Sigmoid colon (tissue), 7 donors: ENCODE measurements around the gene SND1. TPM values are rescaled to one million over a fixed set of nuclear protein-coding genes. Genes with fewer than 3 reads are reported as not detected.
"Not testable (repeated sequence)": the region's sequence is repeated elsewhere in the genome, so short reads cannot be mapped to it uniquely, and the experiment has no call there.

Experiments used
- DNase-seq: peaks from one replicate; pipeline ENCODE4 v3.0.0-alpha.2; 2019
- H3K27ac ChIP-seq, 4 donors: fragments of 200-600 bp; sonication (generic); one replicate each; pipeline ENCODE4 v1.5.1; 2016 to 2019; ENCODE audit warnings: mild to moderate bottlenecking in 1 of 4
- H3K27me3 ChIP-seq, 3 donors: fragments of 200-600 bp; sonication (generic); one replicate each; pipeline ENCODE4 v1.5.1; 2019; ENCODE audit warnings: mild to moderate bottlenecking in 1 of 3
- H3K36me3 ChIP-seq, 4 donors: fragments of 200-600 bp; sonication (generic); one replicate each; pipeline ENCODE4 v1.5.1; 2016 to 2019
- H3K4me1 ChIP-seq, 4 donors: fragments of 200-600 bp; sonication (generic); one replicate each; pipeline ENCODE4 v1.5.1; 2017 to 2019
- H3K4me3 ChIP-seq, 4 donors: fragments of 200-600 bp; sonication (generic); one replicate each; pipeline ENCODE4 v1.5.1; 2017 to 2019; ENCODE audit warnings: mild to moderate bottlenecking in 2 of 4, moderate library complexity in 1 of 4
- H3K9me3 ChIP-seq, 4 donors: fragments of 200-600 bp in 3 of 4; sonication (generic) in 3 of 4; one replicate each; pipeline versions ENCODE4 v1.5.1 to v1.6.1; 2013 to 2019
- CTCF ChIP-seq, 4 experiments: fragments of 450-650 bp in 3 of 4; fragments of 200-600 bp in 1 of 4; IDR thresholded peaks; one replicate each; pipeline ENCODE4 v1.5.1; 2016 to 2019; ENCODE audit warnings: antibody characterized with exemption in 4 of 4, mild to moderate bottlenecking in 3 of 4, moderate library complexity in 2 of 4
- EP300 ChIP-seq, 4 donors: sonication (generic); formaldehyde crosslinking; IDR thresholded peaks; one replicate each; pipeline ENCODE4 v1.6.1; 2017; ENCODE audit warnings: antibody characterized with exemption in 4 of 4
- POLR2A ChIP-seq, 2 donors: fragments of 450-650 bp; IDR thresholded peaks; one replicate each; pipeline ENCODE4 v1.6.1; 2016; ENCODE audit warnings: antibody characterized with exemption in 2 of 2, mild to moderate bottlenecking in 2 of 2, moderate library complexity in 2 of 2
- POLR2AphosphoS5 ChIP-seq, 4 donors: sonication (generic); formaldehyde crosslinking; IDR thresholded peaks; one replicate each; pipeline ENCODE4 v1.6.1; 2017; ENCODE audit warnings: antibody characterized with exemption in 4 of 4
- WGBS, 2 donors: extraction: QIAGEN DNeasy Blood & Tissue Kit; methylation state at CpG; one replicate each; pipeline ENCODE4 v1.1.7; 2013; 5-methylcytosine and 5-hydroxymethylcytosine counted together
- intact Hi-C: fragments of 100-400 bp; cut with DNase I; formaldehyde crosslinking; loops from one replicate; pipeline ENCODE4 v1.15.1; 2023
- polyA plus RNA-seq, 3 donors: library from polyadenylated mRNA; stranded (reverse); fragments of 200-250 nt; gene quantifications; one replicate each; pipeline ENCODE4 v1.2.3, GENCODE V29; 2013
- total RNA-seq, 4 donors: library from RNA; depleted of rRNA; stranded (reverse); fragments of >200 nt; gene quantifications; one replicate each; pipeline ENCODE4 v1.1.0, GENCODE V29; 2016
- donor health status: healthy with polysubstance abuse.
- donor health status: Bipolar disorder and iron deficiency.
- donor health status: healthy.

Gene SND1
- total and polyA plus RNA-seq, 7 donors: 30.6 to 93.4 (median 71.3) TPM

DNA sequence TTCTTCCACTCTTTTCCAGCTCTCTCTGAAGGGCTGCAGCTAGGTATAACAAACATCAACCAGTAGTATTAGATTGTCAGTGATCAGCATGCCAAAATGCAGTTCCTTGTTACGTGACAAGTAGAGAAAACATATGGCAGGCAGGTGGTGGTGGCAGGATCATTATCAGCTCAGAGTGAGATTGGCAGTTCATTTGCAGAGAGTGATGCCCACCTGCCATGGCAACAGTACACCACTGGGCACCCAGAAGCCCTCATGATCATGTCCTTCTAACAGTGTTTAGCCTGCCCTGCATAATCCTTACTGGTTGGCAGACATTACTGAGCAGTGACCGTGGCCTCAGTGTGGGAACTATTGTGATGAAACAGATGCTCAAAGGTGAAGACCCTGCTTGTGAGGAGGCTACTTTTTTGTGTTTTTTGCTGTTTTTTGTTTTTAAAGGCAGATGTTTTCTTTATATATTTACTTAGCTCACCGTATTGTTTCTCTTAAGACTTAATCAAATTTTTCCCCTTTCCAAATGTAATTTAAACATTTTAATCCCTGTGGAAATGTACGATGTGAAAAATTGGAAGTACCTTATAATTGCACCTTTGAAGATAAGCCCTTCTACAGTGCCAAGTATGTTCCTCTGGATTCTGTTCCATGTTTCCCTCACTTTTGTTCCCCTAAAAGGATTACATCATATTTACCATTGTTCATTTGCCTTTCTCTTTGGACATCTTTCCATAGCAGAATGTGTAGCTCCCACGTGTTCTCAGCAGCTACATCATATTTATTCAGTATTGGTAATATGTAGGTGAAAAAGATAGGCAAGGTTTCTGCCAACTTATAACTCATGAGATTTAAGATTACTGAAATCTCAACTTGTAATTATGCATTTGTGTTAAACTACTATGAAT, 179.6 kb downstream of the SND1 start:
- H3K27ac ChIP-seq: no peak overlapping the region
- no peaks in the 10 kb centered on the region for H3K36me3 ChIP-seq
- no peak overlapping the region for H3K4me3 ChIP-seq
- no peak for TF ChIP-seq POLR2AphosphoS5 (IDR thresholded peaks at IDR 0.05)
- no peak for DNase-seq
- WGBS, 2 donors: 87 to 88% methylated on average over 5 of the region's 5 CpGs
- H3K27me3 ChIP-seq: no peaks in the 10 kb centered on the region
- no peaks in the 10 kb centered on the region for H3K9me3 ChIP-seq
- intact Hi-C loops: no loop called here
- no peaks in the 10 kb centered on the region for H3K4me1 ChIP-seq

DNA sequence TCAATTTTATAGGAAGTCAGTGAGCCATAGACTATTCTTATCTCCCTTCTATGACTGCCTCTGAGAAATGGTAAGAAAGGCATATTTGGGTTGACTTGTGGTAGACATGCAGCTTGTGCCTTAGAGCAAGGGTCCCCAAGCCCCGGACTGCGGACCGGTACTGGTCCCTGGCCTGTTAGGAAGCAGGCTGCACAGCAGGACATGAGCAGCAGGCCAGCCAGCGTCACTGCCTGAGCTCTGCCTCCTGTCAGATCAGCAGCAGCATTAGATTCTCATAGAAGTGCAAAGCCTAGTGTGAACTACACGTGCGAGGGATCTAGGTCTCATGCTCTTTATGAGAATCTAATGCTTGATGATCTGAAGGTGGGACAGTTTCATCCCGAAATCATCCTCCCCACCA, 180.6 kb downstream of the SND1 start:
- Histone ChIP-seq H3K36me3 (no peaks in the 10 kb centered on the region), H3K9me3 (no peaks in the 10 kb centered on the region), H3K4me3 (no peak overlapping the region), H3K4me1 (no peaks in the 10 kb centered on the region), H3K27me3 (no peaks in the 10 kb centered on the region), H3K27ac (no peak overlapping the region)
- no peak for TF ChIP-seq CTCF (IDR thresholded peaks at IDR 0.05)
- no peak for TF ChIP-seq POLR2A (IDR thresholded peaks at IDR 0.05)
- no peak for TF ChIP-seq POLR2AphosphoS5 (IDR thresholded peaks at IDR 0.05)
- no peak for TF ChIP-seq EP300 (IDR thresholded peaks at IDR 0.05)
- no peak for DNase-seq
- WGBS, 2 donors: 97 to 99% methylated on average over 7 of the region's 7 CpGs
- intact Hi-C loops: no loop called here

DNA sequence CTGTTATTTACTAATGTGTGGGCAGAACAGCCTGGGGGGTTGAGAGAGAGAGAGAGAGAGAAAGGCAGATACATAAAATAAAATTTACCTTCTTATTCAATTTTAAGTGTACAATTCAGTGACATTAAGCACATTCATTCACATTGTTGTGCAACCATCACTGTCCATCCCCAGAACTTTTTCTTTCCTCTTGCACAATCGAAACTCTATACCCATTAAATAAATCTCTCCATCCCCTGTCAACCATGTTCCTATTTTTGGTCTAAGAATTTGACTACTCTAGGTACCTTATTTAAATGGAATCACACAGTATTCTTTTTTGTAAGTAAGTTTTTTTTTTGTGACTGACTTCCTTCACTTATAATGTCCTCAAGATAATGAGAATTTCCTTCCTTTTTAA, 181.6 kb downstream of the SND1 start:
- Histone ChIP-seq H3K9me3 (no peaks in the 10 kb centered on the region), H3K4me1 (peaks cover 0 to 6% (median 0%) of the 10 kb centered on the region in 4 donors), H3K36me3 (no peaks in the 10 kb centered on the region), H3K27ac (no peak overlapping the region), H3K4me3 (no peak overlapping the region), H3K27me3 (no peaks in the 10 kb centered on the region)
- no peak for DNase-seq
- TF ChIP-seq POLR2A (IDR thresholded peaks at IDR 0.05): no peak
- TF ChIP-seq POLR2AphosphoS5 (IDR thresholded peaks at IDR 0.05): no peak
- no peak for TF ChIP-seq CTCF (IDR thresholded peaks at IDR 0.05)
- TF ChIP-seq EP300 (IDR thresholded peaks at IDR 0.05): no peak
- intact Hi-C loops: no loop called here
- WGBS, 2 donors: 85 to 90% methylated on average over 1 of the region's 1 CpG

DNA sequence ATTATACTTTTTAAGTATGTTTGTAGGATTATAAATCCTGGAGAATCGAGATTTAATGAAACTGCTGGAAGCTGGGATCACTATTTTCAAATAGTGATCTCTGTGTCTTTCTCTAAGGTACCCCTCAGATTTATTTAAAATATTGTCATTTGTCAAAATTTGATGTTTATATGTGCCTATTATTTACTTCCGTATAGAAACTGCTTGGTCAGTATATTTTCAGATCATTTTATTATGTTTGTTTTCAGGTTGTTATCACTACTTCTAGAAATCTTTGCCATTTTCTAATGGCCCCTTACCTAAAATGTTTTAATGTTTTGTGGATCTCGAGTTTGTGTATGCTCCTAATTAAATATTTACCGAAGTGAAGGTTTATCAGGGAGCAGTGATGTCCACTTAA, 183.7 kb downstream of the SND1 start:
- WGBS, 2 donors: 87 to 90% methylated on average over 4 of the region's 4 CpGs
- intact Hi-C loops: no loop called here
- H3K36me3 ChIP-seq: no peaks in the 10 kb centered on the region

GRCh38 chr7:127837816-127838410, 185.9 kb downstream of the SND1 start:
- H3K36me3 ChIP-seq, intact Hi-C loops, DNase-seq, H3K9me3 ChIP-seq, H3K27ac ChIP-seq, H3K27me3 ChIP-seq, H3K4me3 ChIP-seq: not testable (repeated sequence)
- peaks cover 0 to 13% (median 0%) of the 10 kb centered on the region in 4 donors for H3K4me1 ChIP-seq
- WGBS, 2 donors: 85 to 89% methylated on average over 7 of the region's 7 CpGs

More for the DNA sequence above, 183.7 kb downstream of the SND1 start:
- no peak for DNase-seq
- H3K4me3 ChIP-seq: no peak overlapping the region
- TF ChIP-seq CTCF (IDR thresholded peaks at IDR 0.05): no peak
- TF ChIP-seq POLR2AphosphoS5 (IDR thresholded peaks at IDR 0.05): no peak
- no peak for TF ChIP-seq EP300 (IDR thresholded peaks at IDR 0.05)
- no peak for TF ChIP-seq POLR2A (IDR thresholded peaks at IDR 0.05)
- H3K27ac ChIP-seq: no peak overlapping the region
- H3K9me3 ChIP-seq: no peaks in the 10 kb centered on the region
- no peaks in the 10 kb centered on the region for H3K27me3 ChIP-seq
- H3K4me1 ChIP-seq: peaks cover 0 to 13% (median 0%) of the 10 kb centered on the region in 4 donors
